ENCODE results near the gene ZMAT2. TPM values are rescaled to one million over a fixed set of nuclear protein-coding genes. Genes with fewer than 3 reads are reported as not detected.
"Not testable (repeated sequence)": the region's sequence is repeated elsewhere in the genome, so short reads cannot be mapped to it uniquely, and the experiment has no call there.

Gene ZMAT2, protein sequence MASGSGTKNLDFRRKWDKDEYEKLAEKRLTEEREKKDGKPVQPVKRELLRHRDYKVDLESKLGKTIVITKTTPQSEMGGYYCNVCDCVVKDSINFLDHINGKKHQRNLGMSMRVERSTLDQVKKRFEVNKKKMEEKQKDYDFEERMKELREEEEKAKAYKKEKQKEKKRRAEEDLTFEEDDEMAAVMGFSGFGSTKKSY
- polyA plus RNA-seq (2013, experiment 1 of 4) = 88.9 TPM
- polyA plus RNA-seq (2013, experiment 2 of 4) = 94.9 TPM
- 74.2 TPM for polyA plus RNA-seq (2013, experiment 3 of 4)
- 89.6 TPM for polyA plus RNA-seq (2013, experiment 4 of 4)

DNA sequence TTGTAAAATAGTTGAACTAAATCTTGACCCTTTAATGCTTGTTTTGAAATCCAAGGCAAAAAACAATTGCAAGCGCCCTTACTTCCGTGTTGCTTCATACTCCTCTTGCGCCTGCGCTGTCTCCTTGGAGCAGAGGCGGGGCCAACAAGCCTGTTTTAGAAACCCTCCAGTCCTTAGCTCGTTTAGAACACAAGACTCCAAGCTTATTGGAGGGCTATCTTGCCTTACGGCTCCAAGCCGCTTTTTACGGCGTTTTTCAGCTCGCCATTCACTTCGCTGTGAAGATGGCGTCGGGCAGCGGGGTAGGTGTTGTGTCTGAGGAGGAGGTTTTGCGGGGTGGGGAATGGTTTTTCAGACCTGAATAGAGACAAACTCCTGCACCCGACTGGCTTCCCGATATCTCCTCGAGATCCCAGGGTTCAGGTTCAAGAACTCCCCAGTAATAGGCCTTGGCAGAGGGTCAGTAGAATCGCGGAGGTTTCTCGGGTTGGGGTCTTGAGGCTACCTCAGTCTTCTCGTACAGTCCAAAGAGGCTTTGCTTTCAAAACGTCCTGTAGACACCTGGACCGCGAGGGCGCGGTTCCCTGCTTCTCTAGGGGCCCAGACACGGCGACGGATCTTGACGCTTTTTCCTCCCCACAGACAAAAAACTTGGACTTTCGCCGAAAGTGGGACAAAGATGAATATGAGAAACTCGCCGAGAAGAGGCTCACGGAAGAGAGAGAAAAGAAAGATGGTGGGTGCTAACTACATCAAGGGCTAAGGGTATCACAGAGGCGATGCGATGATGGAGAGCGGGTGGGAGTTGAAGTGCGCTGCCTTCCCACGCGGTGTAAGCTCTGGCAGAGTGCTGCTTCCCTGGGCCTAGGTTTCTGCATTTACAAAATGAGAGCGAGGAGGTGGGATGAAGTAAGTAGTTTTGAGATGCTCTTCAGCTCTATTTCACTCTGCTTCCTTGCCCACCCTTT lies at the start of gene ZMAT2:
ZMAT2 (plus strand) TSS at position 271 of the 968 bp plus-strand sequence; CDS start at position 285, 14 bp downstream.
- Histone ChIP-seq H3K36me3 (ENCODE audit: control insufficient read depth, insufficient read depth, low read length) (peaks cover 45% of the 10 kb centered on the region), H3K27ac (ENCODE audit: insufficient read depth, low read depth, low read length, poor library complexity, severe bottlenecking) (no peak within 1 kb of the TSS), H3K4me3 (ENCODE audit: insufficient read depth, low read depth, low read length) (peak within 1 kb of the TSS; percentile 96), H3K9me3 (ENCODE audit: control insufficient read depth, low read length) (no peaks in the 10 kb centered on the region), H3K27me3 (ENCODE audit: control insufficient read depth, insufficient read depth, low read length, poor library complexity, severe bottlenecking) (no peaks in the 10 kb centered on the region), H3K4me1 (ENCODE audit: control insufficient read depth, insufficient read depth, low read length) (peaks cover 6% of the 10 kb centered on the region)
- WGBS, 2 experiments = 4 to 5% methylated on average over 44 of the region's 44 CpGs

DNA sequence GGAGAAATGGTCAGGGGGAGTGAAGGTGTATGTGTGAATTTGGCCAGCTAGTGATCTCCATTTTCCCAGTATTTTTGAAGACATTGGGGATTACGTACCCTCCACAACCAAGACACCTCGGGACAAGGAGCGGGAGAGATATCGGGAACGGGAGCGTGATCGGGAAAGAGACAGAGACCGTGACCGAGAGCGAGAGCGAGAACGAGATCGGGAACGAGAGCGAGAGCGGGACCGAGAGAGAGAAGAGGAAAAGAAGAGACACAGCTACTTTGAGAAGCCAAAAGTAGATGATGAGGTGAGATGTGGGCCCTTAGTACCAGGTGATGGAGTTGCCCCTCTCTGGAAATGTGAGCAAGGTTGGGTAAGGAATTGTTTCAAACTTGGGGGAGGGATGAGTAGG lies 41.4 kb upstream of the ZMAT2 start:
- Histone ChIP-seq H3K36me3 (ENCODE audit: control insufficient read depth, insufficient read depth, low read length) (peaks cover 72% of the 10 kb centered on the region), H3K9me3 (ENCODE audit: control insufficient read depth, low read length) (no peaks in the 10 kb centered on the region), H3K27ac (ENCODE audit: insufficient read depth, low read depth, low read length, poor library complexity, severe bottlenecking) (no peak overlapping the region), H3K27me3 (ENCODE audit: control insufficient read depth, insufficient read depth, low read length, poor library complexity, severe bottlenecking) (no peaks in the 10 kb centered on the region), H3K4me1 (ENCODE audit: control insufficient read depth, insufficient read depth, low read length) (no peaks in the 10 kb centered on the region), H3K4me3 (ENCODE audit: insufficient read depth, low read depth, low read length) (no peak overlapping the region)
- 96 to 97% methylated on average over 17 of the region's 17 CpGs for WGBS, 2 experiments

DNA sequence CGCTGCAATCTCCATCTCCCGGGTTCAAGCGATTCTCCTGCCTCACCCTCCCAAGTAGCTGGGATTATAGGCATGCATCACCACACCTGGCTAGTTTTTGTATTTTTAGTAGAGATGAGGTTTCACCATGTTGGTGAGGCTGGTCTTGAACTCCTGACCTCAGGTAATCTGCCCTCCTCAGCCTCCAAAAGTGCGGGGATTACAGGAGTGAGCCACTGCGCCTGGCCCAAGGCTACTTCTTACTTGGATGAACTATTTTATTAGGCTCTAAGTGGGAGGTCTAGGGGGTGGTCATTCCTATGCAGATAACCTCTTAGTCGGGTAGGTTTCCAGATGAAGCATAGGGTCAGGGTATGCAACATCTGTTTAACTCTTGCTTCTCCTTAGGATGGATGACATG lies 39.9 kb upstream of the ZMAT2 start:
- H3K36me3 ChIP-seq (ENCODE audit: control insufficient read depth, insufficient read depth, low read length) = peaks cover 57% of the 10 kb centered on the region
- 88 to 90% methylated on average over 6 of the region's 6 CpGs for WGBS, 2 experiments

DNA sequence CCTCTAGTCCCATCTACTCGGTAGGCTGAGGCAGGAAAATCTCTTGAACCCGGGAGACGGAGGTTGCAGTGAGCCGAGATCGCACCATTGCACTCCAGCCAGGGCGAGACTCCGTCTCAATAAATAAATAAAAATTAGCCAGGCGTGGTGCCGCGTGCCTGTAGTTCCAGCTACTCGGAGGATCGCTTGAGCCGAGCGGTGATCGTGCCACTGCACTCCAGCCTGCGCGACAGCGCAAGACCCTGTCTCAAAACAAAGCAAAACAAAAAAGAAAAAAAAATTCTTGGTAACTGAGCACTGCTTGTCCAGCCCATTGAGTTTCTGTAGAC lies 36.3 kb upstream of the ZMAT2 start:
- Histone ChIP-seq H3K4me3 (ENCODE audit: insufficient read depth, low read depth, low read length) (peak overlapping the region; percentile 92), H3K4me1 (ENCODE audit: control insufficient read depth, insufficient read depth, low read length) (no peaks in the 10 kb centered on the region), H3K27ac (ENCODE audit: insufficient read depth, low read depth, low read length, poor library complexity, severe bottlenecking) (peak overlapping the region; percentile 81), H3K9me3 (ENCODE audit: control insufficient read depth, low read length) (no peaks in the 10 kb centered on the region), H3K36me3 (ENCODE audit: control insufficient read depth, insufficient read depth, low read length) (peaks cover 39% of the 10 kb centered on the region), H3K27me3 (ENCODE audit: control insufficient read depth, insufficient read depth, low read length, poor library complexity, severe bottlenecking) (no peaks in the 10 kb centered on the region)
- 80 to 83% methylated on average over 18 of the region's 18 CpGs for WGBS, 2 experiments

More for the DNA sequence above, 39.9 kb upstream of the ZMAT2 start:
- H3K4me3 ChIP-seq (ENCODE audit: insufficient read depth, low read depth, low read length); H3K27ac ChIP-seq (ENCODE audit: insufficient read depth, low read depth, low read length, poor library complexity, severe bottlenecking); H3K4me1 ChIP-seq (ENCODE audit: control insufficient read depth, insufficient read depth, low read length); H3K27me3 ChIP-seq (ENCODE audit: control insufficient read depth, insufficient read depth, low read length, poor library complexity, severe bottlenecking); H3K9me3 ChIP-seq (ENCODE audit: control insufficient read depth, low read length): not testable (repeated sequence)

DNA sequence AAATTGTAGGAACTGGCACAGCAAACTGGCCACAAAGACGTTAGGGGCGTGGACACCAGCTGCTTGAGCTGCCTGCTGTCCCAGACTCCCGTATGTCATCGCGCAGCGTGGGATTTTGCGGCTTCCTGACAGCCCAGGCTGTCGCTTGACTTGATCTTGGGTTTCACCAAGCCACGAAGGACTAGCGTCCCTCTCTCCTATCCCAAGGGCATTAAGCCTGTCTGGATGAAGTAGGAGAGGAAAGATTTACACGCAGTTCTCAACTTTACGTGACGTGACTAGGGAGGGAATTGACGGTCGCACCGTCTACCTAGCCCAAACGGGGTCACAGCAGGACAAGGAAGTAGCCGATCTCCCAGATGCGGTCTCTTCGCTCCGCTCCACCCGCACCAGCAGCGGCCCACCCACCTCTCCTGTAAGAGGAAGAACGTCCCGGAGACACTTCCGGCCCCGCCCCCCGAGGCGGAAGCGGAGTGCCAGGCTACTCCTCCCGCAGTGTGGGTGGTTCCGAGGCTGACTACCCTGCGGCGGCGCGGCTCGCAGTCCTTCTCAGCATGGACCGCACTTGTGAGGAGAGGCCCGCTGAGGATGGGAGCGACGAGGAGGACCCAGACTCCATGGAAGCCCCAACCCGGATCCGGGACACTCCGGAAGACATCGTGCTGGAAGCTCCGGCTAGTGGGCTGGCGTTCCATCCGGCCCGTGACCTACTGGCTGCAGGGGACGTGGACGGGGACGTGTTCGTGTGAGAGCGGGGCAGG lies 35.7 kb upstream of the ZMAT2 start, which contains the start of gene WDR55:
WDR55 (plus strand) TSS at position 546 of the 761 bp plus-strand sequence; CDS start at position 555, 9 bp downstream.
- Histone ChIP-seq H3K27ac (ENCODE audit: insufficient read depth, low read depth, low read length, poor library complexity, severe bottlenecking) (peak within 1 kb of the TSS; percentile 81), H3K9me3 (ENCODE audit: control insufficient read depth, low read length) (no peaks in the 10 kb centered on the region), H3K27me3 (ENCODE audit: control insufficient read depth, insufficient read depth, low read length, poor library complexity, severe bottlenecking) (no peaks in the 10 kb centered on the region), H3K36me3 (ENCODE audit: control insufficient read depth, insufficient read depth, low read length) (peaks cover 39% of the 10 kb centered on the region), H3K4me1 (ENCODE audit: control insufficient read depth, insufficient read depth, low read length) (no peaks in the 10 kb centered on the region), H3K4me3 (ENCODE audit: insufficient read depth, low read depth, low read length) (peak within 1 kb of the TSS; percentile 92)
- 1% methylated on average over 54 of the region's 54 CpGs for WGBS, 2 experiments

DNA sequence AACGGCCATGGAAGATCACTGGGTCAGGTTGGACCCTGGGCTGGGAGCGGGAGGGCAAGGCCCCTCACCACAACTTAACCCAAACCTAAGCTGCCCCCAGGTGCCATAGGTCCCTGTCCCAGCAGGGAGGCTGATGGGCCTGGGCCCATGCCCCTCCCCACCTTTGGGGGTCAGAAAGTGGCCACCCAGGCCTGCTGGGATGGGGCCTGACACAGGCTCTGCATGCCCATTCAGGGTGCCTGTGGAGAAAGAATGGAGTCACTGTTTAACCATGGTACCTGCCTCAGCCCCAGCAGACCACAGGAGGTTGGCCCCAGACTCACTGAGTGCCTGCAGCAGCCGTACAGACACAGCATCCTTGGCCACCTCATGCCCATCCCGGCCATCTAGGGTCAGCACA lies 29.2 kb upstream of the ZMAT2 start:
- H3K27ac ChIP-seq (ENCODE audit: insufficient read depth, low read depth, low read length, poor library complexity, severe bottlenecking); H3K4me3 ChIP-seq (ENCODE audit: insufficient read depth, low read depth, low read length); H3K9me3 ChIP-seq (ENCODE audit: control insufficient read depth, low read length); H3K4me1 ChIP-seq (ENCODE audit: control insufficient read depth, insufficient read depth, low read length); H3K27me3 ChIP-seq (ENCODE audit: control insufficient read depth, insufficient read depth, low read length, poor library complexity, severe bottlenecking): not testable (repeated sequence)
- WGBS, 2 experiments = 85 to 95% methylated on average over 3 of the region's 4 CpGs
- H3K36me3 ChIP-seq (ENCODE audit: control insufficient read depth, insufficient read depth, low read length) = peaks cover 31% of the 10 kb centered on the region

DNA sequence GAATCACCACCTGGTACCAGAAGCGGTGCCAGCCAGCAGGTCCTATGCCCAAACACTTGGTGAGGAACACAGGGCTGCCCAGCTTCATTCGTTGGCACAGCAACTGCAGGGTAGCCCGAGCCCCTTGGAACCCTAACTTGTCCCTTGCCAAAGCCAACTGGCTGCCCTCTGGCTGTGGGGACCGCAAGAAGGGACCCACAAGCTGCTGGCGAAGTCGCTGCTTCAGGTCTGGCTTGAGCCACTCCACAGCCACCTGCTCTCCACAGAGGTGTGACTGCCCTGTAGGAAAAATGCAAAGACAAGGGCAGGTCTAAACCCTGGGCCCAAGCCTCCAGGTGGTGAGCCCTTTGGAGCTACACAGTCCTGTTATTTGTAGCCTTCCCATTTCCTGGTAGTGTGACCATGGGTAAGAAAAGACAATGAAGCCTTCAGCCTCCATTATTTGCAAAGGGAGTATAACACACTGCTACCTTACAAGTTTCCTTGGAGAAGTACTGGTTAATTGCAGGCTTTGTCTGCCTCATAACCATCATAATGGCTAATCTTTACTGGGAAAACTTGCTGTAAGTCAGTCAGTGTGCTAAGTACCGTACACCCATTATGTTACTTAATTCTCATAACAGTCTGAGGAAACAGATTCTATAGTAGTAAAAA lies 28.6 kb upstream of the ZMAT2 start:
- Histone ChIP-seq H3K27ac (ENCODE audit: insufficient read depth, low read depth, low read length, poor library complexity, severe bottlenecking) (no peak overlapping the region), H3K9me3 (ENCODE audit: control insufficient read depth, low read length) (no peaks in the 10 kb centered on the region), H3K36me3 (ENCODE audit: control insufficient read depth, insufficient read depth, low read length) (peaks cover 34% of the 10 kb centered on the region), H3K4me1 (ENCODE audit: control insufficient read depth, insufficient read depth, low read length) (no peaks in the 10 kb centered on the region), H3K27me3 (ENCODE audit: control insufficient read depth, insufficient read depth, low read length, poor library complexity, severe bottlenecking) (no peaks in the 10 kb centered on the region), H3K4me3 (ENCODE audit: insufficient read depth, low read depth, low read length) (no peak overlapping the region)
- WGBS, 2 experiments = 96 to 98% methylated on average over 6 of the region's 7 CpGs

DNA sequence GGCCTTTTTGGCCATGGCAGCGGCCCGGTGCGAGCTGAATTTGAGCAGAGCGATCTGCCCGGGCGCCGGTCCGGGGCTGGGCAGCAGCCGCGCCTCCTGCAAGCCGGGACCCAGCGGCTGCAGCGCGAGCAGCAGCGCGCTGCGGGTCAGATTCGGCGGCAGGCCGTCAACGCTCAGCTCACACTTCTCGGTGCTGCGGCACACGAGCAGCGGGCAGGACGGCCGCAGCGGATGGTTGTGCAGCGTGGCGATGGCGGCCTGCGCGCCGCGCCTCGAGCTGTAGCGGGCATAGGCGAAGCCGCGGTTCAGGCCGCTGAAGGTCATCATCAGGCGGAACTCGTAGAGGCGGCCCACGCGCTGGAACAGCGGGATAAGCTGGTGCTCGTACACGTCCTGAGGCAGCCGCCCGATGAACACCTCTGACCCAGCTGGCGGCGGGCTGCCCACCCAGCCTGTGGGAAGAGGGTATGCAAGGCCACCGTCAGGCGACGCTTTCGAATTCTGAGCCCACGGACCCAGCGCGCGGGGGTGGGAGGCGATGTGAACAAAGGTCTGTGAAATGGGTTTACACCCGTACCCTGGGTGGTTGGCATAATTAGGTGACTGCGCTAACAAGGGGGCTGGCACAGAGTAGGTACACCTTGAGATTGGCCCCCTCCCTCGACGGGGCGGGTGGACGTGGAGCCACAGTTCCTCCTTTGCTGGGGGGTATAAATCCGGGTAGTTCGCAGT lies 27.6 kb upstream of the ZMAT2 start:
- peaks cover 38% of the 10 kb centered on the region for H3K36me3 ChIP-seq (ENCODE audit: control insufficient read depth, insufficient read depth, low read length)
- no peak overlapping the region for H3K27ac ChIP-seq (ENCODE audit: insufficient read depth, low read depth, low read length, poor library complexity, severe bottlenecking)
- 96% methylated on average over 70 of the region's 70 CpGs for WGBS, 2 experiments
- no peaks in the 10 kb centered on the region for H3K9me3 ChIP-seq (ENCODE audit: control insufficient read depth, low read length)
- no peaks in the 10 kb centered on the region for H3K4me1 ChIP-seq (ENCODE audit: control insufficient read depth, insufficient read depth, low read length)
- H3K4me3 ChIP-seq (ENCODE audit: insufficient read depth, low read depth, low read length) = no peak overlapping the region
- H3K27me3 ChIP-seq (ENCODE audit: control insufficient read depth, insufficient read depth, low read length, poor library complexity, severe bottlenecking) = no peaks in the 10 kb centered on the region

Measured in ectodermal cell (in vitro differentiated cells).